ENCODE measurements around the gene SYNGR3.

DNA sequence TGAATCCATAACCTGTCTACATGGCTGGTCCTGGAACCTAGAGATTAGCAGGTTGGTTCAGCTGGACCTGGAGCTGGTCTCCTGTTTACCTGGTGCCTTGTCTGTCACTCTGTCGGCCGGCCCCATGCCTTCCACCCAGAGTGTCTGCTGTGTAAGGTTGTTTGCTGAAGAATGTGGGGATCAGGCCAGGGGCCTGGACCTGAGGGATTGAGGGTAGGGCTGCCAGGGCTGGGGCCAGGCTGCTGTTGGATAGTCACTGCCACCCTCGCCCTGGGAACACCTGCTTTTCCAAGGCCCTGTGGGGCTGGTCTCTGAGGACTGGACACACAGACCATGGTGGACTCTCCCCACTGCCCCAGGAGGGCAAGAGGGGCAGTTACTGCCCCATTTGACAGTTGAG, 38.4 kb downstream of the SYNGR3 start:
- TF ChIP-seq TBP (CRISPR knock-in tag; IDR thresholded peaks at IDR 0.05) (no peak), NR3C1 (CRISPR knock-in tag; IDR thresholded peaks at IDR 0.05) (no peak), SIX1 (CRISPR knock-in tag; IDR thresholded peaks at IDR 0.05; ENCODE audit: borderline replicate concordance) (no peak), ZBTB21 (CRISPR knock-in tag; IDR thresholded peaks at IDR 0.05) (no peak), HMGA1 (CRISPR knock-in tag; conservative IDR thresholded peaks at IDR 0.05) (no peak), BRF2 (CRISPR knock-in tag; IDR thresholded peaks at IDR 0.05) (no peak), ZBTB33 (CRISPR knock-in tag; IDR thresholded peaks at IDR 0.05) (no peak), MYC (CRISPR knock-in tag; IDR thresholded peaks at IDR 0.05; ENCODE audit: borderline replicate concordance) (no peak), PHF20 (CRISPR knock-in tag; IDR thresholded peaks at IDR 0.05) (no peak), ZNF225 (CRISPR knock-in tag; IDR thresholded peaks at IDR 0.05) (no peak), HNF4G (IDR thresholded peaks at IDR 0.05; ENCODE audit: borderline replicate concordance, low read depth, low read length) (no peak), HNF4G (CRISPR knock-in tag; IDR thresholded peaks at IDR 0.05; ENCODE audit: borderline replicate concordance, low read depth) (no peak), ZNF709 (CRISPR knock-in tag; IDR thresholded peaks at IDR 0.05) (no peak)

All from HepG2 (cell line).